Adrenal gland (tissue), 5 donors: ENCODE data around the gene DPH1.

Experiments
- POLR2A ChIP-seq, 2 donors: fragments of 450-650 bp; IDR thresholded peaks; one replicate each; pipeline ENCODE4 v1.6.1; 2017; ENCODE audit warnings: antibody characterized with exemption in 2 of 2, mild to moderate bottlenecking in 2 of 2, moderate library complexity in 1 of 2
- TF ChIP-seq, protein P1 (sequence below), 6 experiments: fragments of 450-650 bp in 4 of 6; fragments of 200-600 bp in 2 of 6; sonication (generic) in 1 of 6; IDR thresholded peaks; 1 replicate in 5 of 6; 2 replicates in 1 of 6; pipeline versions ENCODE4 v1.5.1 to v1.8.0; 2016 to 2021; ENCODE audit warnings: antibody characterized with exemption in 6 of 6, mild to moderate bottlenecking in 2 of 6, moderate library complexity in 1 of 6
- donor health status: DM: no; HTN: no; CAD: no.

DNA sequence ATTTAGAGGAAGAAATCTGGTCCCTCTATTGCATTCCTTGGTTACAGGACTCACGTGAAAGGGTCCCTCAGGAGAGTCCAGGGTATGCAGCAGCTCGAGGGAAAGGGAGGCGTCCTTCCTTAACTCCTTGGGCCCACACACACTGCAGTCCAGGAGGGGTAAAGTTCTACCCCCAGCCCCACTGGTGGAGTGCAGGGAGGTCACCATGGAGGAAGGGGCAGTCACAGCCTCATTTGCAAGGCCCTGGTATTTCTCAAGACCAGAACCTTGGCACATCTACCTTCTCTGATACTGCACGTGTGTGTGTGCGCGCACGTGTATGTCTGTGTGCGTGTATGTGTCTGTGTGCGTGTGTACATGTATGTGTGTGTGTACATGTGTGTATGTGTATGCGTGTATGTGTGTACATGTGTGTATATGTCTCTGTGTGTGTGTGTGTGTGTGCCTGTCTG, 36.0 kb downstream of the DPH1 start:
- TF ChIP-seq, protein P1, sequence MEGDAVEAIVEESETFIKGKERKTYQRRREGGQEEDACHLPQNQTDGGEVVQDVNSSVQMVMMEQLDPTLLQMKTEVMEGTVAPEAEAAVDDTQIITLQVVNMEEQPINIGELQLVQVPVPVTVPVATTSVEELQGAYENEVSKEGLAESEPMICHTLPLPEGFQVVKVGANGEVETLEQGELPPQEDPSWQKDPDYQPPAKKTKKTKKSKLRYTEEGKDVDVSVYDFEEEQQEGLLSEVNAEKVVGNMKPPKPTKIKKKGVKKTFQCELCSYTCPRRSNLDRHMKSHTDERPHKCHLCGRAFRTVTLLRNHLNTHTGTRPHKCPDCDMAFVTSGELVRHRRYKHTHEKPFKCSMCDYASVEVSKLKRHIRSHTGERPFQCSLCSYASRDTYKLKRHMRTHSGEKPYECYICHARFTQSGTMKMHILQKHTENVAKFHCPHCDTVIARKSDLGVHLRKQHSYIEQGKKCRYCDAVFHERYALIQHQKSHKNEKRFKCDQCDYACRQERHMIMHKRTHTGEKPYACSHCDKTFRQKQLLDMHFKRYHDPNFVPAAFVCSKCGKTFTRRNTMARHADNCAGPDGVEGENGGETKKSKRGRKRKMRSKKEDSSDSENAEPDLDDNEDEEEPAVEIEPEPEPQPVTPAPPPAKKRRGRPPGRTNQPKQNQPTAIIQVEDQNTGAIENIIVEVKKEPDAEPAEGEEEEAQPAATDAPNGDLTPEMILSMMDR (IDR thresholded peaks at IDR 0.05), result no peak
- no peak for TF ChIP-seq POLR2A (IDR thresholded peaks at IDR 0.05)
